Measurements from ENCODE around the gene DIAPH2.

DNA sequence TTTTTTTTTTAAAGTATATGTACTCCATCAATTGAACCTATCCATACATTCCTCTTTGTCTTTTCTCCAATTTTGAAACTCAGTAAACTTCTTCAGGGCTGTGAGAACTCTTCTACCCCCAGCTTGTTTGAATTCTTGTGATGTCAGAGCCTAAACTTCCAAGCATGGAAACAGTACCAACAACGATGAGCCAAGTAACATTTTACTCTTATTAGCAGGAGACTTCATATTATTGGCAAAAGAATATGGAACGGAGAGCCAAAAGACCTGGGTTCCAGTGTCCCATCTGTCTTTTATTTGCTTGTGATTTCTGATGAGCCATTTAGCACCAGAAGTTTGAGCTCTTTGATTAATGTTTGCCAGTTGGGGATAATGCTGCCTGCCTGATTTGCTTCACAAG, 5.3 kb downstream of the DIAPH2 start:
- TF ChIP-seq, protein P1, sequence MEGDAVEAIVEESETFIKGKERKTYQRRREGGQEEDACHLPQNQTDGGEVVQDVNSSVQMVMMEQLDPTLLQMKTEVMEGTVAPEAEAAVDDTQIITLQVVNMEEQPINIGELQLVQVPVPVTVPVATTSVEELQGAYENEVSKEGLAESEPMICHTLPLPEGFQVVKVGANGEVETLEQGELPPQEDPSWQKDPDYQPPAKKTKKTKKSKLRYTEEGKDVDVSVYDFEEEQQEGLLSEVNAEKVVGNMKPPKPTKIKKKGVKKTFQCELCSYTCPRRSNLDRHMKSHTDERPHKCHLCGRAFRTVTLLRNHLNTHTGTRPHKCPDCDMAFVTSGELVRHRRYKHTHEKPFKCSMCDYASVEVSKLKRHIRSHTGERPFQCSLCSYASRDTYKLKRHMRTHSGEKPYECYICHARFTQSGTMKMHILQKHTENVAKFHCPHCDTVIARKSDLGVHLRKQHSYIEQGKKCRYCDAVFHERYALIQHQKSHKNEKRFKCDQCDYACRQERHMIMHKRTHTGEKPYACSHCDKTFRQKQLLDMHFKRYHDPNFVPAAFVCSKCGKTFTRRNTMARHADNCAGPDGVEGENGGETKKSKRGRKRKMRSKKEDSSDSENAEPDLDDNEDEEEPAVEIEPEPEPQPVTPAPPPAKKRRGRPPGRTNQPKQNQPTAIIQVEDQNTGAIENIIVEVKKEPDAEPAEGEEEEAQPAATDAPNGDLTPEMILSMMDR (conservative IDR thresholded peaks at IDR 0.05; ENCODE audit: low read depth in 2 of 2): no peak
- TF ChIP-seq, protein P2, sequence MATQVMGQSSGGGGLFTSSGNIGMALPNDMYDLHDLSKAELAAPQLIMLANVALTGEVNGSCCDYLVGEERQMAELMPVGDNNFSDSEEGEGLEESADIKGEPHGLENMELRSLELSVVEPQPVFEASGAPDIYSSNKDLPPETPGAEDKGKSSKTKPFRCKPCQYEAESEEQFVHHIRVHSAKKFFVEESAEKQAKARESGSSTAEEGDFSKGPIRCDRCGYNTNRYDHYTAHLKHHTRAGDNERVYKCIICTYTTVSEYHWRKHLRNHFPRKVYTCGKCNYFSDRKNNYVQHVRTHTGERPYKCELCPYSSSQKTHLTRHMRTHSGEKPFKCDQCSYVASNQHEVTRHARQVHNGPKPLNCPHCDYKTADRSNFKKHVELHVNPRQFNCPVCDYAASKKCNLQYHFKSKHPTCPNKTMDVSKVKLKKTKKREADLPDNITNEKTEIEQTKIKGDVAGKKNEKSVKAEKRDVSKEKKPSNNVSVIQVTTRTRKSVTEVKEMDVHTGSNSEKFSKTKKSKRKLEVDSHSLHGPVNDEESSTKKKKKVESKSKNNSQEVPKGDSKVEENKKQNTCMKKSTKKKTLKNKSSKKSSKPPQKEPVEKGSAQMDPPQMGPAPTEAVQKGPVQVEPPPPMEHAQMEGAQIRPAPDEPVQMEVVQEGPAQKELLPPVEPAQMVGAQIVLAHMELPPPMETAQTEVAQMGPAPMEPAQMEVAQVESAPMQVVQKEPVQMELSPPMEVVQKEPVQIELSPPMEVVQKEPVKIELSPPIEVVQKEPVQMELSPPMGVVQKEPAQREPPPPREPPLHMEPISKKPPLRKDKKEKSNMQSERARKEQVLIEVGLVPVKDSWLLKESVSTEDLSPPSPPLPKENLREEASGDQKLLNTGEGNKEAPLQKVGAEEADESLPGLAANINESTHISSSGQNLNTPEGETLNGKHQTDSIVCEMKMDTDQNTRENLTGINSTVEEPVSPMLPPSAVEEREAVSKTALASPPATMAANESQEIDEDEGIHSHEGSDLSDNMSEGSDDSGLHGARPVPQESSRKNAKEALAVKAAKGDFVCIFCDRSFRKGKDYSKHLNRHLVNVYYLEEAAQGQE (IDR thresholded peaks at IDR 0.05; ENCODE audit: unreplicated experiment): no peak
- no peak for TF ChIP-seq EZH2phosphoT487 (IDR thresholded peaks at IDR 0.05; ENCODE audit: unreplicated experiment)
- TF ChIP-seq JUNB (IDR thresholded peaks at IDR 0.05; ENCODE audit: unreplicated experiment): no peak
- TF ChIP-seq EZH2 (IDR thresholded peaks at IDR 0.05; ENCODE audit: low read depth, unreplicated experiment): no peak
- TF ChIP-seq POLR2AphosphoS5 (IDR thresholded peaks at IDR 0.05; ENCODE audit: low read depth): no peak
- no peak for TF ChIP-seq CREB1 (CRISPR knock-in tag; IDR thresholded peaks at IDR 0.05; ENCODE audit: low read depth)

All from GM23338 (cell line).